SH-SY5Y (cell line): ENCODE results near the gene USP19.

Experiments used
- GATA2 ChIP-seq: IDR thresholded peaks from 2 replicates; pipeline ENCODE4 v1.6.1; 2011; ENCODE audit warnings: mild to moderate bottlenecking, low read depth, low read length
- GATA3 ChIP-seq: IDR thresholded peaks from 2 replicates; pipeline ENCODE4 v1.6.1; 2011; ENCODE audit warnings: low read depth, mild to moderate bottlenecking, low read length, moderate library complexity

Gene USP19

DNA sequence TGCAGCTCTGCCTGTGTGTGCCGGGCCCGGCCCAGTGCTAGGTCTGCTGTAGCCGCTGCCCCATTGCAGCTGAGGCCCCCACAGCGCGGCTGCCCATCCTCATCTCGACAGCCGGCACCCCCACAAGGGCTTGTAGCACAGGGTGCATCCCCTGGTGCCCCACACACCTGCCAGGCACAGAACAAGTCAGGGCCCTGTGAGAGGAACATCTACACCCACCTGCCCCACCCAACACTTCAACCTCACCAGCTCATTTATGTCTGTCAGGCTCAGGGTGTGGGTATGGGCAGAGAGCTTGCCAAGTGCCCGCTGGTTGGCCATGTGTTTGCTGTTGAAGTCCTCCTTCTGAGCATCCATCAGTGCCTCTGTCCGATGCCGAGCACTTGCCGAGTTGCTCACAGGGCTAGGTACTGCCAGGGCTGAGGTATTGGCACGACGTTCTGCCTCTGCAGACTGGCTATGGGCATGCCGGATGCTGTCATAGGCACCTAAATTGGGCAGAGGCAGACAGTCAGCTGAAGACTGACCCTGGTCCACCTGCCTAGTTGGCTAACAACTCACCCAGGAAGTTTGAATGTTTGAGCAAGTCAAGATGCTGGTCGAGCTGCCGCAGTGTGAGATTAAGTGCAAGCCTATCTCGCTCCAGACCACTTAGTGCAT, 2.4 kb upstream of the USP19 start:
- TF ChIP-seq GATA3 (no peak), GATA2 (no peak)

- TF ChIP-seq GATA2 (no peak), GATA3 (no peak)
Measured at GRCh38 chr3:49122451-49122850, 1.8 kb upstream of the USP19 start.

DNA sequence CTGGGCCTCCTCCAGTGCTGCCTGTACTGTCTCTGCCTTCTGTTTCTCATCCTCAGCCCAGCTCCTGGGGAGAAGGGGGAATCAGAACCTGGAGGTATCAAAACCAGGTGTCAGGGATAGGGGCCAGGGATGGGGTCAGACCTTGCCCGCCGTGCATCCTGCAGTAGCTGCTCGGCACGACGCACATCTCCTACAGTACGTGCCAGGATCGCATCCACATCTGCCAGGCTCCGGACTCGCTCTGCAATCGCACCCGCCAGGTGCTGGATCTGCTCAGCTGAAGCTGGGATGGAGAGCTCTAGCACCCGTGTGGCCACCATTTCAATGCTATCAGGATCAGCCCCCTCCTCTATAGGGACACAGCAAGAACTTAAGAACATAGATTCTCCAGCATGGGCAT, 1.4 kb upstream of the USP19 start:
- TF ChIP-seq GATA2, result no peak
- no peak for TF ChIP-seq GATA3

GRCh38 chr3:49121132-49121736, 611 bp upstream of the USP19 start:
- no peak for TF ChIP-seq GATA3
- TF ChIP-seq GATA2, result no peak

DNA sequence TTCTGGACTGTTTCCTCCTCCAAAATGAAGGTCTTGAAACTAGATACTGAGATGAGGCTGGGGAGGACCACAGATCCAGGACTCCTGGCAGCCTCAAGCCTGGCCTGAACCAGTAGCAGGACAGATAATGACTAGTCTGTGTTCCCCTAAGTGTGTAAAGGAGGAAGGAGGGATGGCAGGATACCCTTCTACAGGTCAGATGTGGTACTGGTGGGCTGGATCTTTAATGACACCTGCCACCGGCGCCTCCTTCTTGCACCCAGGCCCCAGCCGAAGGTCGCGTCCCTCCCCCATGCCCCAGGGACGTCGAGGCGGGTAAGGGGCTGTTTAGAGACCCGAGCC, 556 bp downstream of the USP19 start:
- no peak for TF ChIP-seq GATA2
- no peak for TF ChIP-seq GATA3

DNA sequence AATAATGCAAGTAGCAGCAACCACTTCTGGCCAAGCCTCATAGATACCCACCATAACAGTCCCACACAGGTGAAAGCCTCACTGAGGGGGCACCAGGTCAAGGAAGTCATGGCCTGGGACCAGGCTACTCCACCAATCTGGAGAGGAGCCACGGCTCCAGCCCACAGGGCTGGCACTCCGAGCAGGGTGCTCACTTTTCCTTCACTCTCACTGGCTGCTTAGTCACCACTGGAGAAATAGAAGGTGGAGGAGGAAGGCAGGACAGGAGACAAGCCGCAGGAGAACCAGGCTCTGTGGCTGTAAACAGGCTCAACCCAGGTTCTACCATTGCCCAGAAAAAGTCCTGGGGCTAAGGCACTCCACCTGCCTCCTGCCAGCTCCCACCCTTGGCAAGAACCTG, 1.2 kb downstream of the USP19 start:
- TF ChIP-seq GATA2 (no peak), GATA3 (no peak)

GRCh38 chr3:49119036-49119435, 1.6 kb downstream of the USP19 start:
- TF ChIP-seq GATA2, result no peak
- TF ChIP-seq GATA3, result no peak

- no peak for TF ChIP-seq GATA3
- no peak for TF ChIP-seq GATA2
Measured at GRCh38 chr3:49112262-49112661, 8.4 kb downstream of the USP19 start.

DNA sequence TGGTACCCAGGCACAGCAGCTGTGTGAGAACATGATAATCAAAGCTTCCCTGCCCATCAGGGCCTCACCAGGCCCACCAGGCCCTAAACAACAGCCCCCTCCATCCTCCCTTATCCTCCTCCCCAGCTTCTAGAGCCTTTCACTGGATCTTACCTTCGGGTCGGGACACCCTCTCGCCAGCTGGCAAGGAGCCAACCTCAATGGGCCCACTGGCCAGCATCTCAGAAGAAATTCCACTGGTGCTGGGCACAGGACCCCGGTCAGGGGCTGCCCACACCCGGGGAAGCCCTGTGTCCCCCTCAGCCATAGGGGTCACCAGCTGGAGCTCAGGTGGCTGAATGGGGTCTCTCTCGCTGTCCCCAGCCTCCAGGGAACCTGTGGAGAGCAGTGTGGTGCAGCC, 9.3 kb downstream of the USP19 start:
- TF ChIP-seq GATA2, result no peak
- TF ChIP-seq GATA3, result no peak

DNA sequence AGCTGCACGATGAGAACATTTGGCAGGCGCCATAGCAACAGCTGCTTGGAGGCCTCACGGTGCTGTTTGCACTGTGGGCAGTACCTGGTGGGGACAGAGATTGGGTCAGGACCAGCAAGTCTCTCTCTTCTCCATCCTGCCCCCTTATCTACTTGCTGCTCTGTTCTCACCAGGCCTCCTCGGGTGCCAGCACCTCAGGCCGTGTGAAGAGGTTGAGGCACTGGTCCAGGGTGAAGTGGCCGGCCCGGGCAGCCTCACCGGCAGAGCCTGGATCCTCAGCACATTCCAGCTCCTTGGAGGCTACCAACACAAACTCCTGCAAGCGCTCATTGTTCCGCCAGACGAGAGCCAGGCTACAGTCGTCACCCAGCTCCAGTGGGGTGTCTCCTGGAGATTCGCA, 9.8 kb downstream of the USP19 start:
- no peak for TF ChIP-seq GATA2
- TF ChIP-seq GATA3, result no peak

DNA sequence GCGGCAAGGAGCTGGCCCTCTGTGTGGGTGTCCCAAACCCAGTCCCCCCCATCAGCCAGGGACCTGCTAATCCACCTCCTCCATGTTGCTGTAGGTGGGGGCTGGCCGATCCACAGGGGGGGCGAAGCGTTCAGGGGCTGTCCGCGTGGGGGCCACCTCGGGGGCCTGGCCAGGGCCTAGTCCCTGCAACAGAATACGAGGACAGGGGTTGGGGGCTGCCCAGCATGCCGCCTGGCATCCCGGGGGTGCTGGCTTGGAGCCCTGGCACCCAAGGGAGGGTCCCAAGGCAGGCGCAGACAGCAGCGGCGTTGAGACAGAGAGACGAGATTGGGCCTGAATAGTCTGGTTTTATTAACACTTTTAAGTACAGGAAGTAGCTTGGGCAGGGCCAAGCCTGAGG, 12.3 kb downstream of the USP19 start:
- TF ChIP-seq GATA2, result no peak
- TF ChIP-seq GATA3, result no peak

DNA sequence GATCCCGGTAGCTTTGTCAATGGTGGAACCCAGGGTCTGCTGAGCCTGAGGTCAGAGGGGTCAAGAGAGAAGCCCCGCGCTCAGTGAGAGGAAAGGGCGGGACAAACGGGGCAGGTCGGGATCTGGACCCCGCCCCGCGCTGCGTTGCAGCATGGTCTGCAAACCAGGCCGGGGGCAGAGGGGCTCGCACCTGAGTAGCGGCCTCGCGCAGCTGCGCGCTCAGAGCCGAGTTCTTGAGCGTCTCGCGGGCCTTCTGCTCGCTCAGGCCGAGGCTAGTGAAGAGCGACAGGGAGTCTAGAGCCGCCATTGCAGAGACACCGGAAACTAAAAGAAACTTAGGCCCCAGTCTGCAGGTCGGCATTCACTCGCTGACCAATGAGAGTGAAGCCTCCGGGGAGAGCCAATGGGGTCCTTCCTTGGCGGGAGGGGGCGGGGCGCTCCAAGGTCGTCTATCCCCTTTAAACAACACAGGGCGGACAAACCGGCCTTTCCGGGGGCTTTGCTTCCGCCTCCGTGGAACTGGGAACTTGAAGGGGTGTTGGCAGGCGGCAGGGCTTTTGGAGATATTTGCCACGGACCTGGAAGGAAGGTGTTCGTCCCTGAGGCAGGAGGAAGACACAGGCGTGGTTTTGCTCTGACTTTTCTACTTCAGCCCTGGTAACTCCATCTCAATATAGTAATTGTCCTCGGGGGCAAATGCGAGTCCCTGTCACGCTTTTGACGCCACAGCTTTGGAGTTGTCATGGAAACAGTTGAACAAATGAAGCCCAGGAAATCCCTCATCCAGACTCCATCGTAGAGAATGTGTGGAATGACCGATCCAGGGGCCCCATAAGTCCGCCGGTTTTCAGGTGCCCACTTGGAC, 16.0 kb downstream of the USP19 start, which contains the start of gene QARS1:
Gene QARS1, minus strand, starts transcription at position 331 of the 865 bp plus-strand sequence. Its CDS starts 24 bp downstream, at position 307.
- TF ChIP-seq GATA2 (no peak), GATA3 (no peak)

- no peak for TF ChIP-seq GATA3
- TF ChIP-seq GATA2, result no peak
Measured at GRCh38 chr3:49104052-49104426, 16.6 kb downstream of the USP19 start.

- no peak for TF ChIP-seq GATA2
- no peak for TF ChIP-seq GATA3
Measured at GRCh38 chr3:49100046-49100615, 20.5 kb downstream of the USP19 start.
